HG02981 (cell line): ENCODE measurements around the gene POLR2E.
A peak's percentile ranks its signal among the peaks of the same experiment; 100 is the strongest.
"Not testable (repeated sequence)": the region's sequence is repeated elsewhere in the genome, so short reads cannot be mapped to it uniquely, and the experiment has no call there.

Experiments used
- ATAC-seq: cut with Tn5 transposase; IDR thresholded peaks from one replicate; pipeline ENCODE4 v1.9.1; 2021; ENCODE audit warnings: mild to moderate bottlenecking, moderate library complexity; ENCODE audit not compliant: unreplicated experiment

POLR2E gene

GRCh38 chr19:1094978-1095701, at the start of gene POLR2E:
TSS of gene POLR2E (minus strand) at chr19:1095375. CDS start at chr19:1095315, 60 bp downstream.
- peak; percentile 88 for ATAC-seq

GRCh38 chr19:1144741-1145140, 49.6 kb upstream of the POLR2E start:
- no peak for ATAC-seq

GRCh38 chr19:1143828-1144399, 48.7 kb upstream of the POLR2E start:
- ATAC-seq = no peak

- ATAC-seq = no peak
These were observed 46.8 kb upstream of the POLR2E start for GRCh38 chr19:1141944-1142343.

DNA sequence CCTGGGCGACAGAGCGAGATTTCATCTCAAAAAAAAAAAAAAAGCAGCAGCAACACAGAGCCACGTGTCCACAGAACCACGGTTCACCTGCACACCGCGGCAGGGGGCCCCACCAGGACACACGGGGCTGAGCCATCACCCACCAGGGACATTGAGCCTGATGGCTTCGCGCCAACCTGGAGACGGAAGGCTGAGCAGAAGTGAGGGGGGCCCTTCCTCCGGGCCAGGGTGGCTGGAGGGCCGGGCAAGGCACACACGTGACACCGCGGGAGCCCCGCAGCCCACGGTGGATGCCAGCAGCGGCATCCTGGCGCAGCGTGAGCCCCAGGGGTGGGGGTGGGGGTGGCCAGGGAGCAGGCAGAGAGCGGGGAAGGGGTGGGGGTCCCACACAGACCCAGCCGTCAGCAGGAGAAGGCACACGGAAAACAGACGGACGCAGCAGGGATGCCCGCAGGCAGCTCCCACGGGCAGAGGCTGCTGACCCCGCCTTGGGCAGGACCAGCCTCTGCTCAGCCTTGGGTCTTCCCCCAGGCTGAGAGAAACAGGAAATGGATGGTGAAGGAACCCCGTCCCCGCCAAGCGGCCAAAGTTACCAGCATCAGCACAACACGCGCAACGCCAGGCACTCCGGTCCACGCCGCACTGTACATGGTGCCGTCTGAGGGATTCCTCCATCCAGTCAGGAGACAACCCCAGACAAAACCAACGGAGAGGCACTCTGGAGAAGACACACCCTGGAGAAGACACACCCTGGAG, 45.3 kb upstream of the POLR2E start:
- ATAC-seq = no peak

GRCh38 chr19:1139126-1139525, 44.0 kb upstream of the POLR2E start:
- no peak for ATAC-seq

DNA sequence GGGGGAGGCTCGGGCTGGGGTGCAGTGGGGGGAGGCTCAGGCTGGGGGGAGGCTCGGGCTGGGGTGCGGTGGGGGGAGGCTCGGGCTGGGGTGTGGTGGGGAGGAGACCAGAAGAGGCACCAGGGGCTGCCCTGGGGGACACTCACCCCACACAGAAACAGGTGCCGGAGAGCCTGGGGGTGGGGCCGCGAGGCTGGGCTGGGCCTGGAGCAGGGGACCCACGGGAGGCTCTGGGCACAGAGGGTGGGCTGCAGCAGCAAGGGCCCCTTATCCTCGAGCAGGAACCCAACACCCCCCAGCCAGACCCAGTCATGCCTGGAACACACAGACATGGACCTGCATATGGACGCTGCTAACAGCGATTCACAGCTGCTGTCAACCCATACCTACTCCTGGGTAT, 42.9 kb upstream of the POLR2E start:
- ATAC-seq = no peak

DNA sequence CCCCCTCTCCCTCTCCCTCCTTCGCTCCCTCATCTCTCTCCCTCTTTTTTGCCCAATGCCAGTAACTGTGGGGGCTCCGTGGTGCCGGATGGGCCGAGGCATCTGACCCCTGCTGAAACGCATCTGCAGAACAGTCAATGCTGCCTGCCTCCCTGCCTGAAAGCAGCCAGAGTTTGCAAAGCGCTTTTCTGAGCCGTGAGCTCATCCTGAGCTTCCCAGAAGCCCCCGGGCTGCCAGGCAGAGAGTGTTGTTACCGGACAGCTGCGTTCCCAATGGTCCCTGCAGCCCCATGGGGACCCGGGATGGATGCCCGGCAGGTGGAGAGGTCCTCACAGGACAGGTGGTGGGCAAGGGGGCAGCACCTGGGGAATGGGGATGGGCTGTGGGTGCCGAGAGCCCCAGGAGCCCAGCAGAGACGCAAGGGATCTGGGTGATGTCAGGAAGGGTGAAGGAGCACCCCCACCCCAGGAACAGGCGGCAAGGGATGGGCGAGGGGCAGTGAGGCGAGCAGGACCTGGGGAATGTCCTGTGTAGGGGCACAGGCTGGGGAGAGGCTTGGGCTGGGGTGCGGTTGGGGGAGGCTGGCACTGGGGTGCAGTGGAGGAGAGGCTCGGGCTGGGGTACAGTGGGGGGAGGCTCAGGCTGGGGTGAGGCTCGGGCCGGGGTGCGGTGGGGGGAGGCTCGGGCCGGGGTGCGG, 41.6 kb upstream of the POLR2E start:
- no peak for ATAC-seq

GRCh38 chr19:1136201-1136600, 41.0 kb upstream of the POLR2E start:
- ATAC-seq = no peak

DNA sequence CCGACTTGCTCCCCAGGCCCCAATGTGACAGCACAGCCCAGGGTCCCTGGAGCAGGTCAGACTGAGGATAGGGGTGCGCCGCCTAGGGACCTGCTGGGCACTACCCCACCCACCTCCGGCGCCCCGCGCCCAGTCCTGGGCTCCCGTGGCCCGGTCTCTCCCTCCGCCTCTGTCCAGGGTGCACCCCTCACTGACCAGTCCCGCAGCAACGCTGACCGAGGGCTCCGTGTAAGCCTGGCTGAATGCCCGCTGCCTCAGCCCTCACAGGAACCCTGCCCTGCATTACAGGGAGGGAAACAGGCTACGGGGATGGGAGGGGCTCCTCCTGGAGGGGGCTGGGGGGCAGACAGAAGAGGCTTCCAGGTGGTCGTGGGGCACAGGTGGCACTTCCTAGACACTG, 40.3 kb upstream of the POLR2E start:
- no peak for ATAC-seq

DNA sequence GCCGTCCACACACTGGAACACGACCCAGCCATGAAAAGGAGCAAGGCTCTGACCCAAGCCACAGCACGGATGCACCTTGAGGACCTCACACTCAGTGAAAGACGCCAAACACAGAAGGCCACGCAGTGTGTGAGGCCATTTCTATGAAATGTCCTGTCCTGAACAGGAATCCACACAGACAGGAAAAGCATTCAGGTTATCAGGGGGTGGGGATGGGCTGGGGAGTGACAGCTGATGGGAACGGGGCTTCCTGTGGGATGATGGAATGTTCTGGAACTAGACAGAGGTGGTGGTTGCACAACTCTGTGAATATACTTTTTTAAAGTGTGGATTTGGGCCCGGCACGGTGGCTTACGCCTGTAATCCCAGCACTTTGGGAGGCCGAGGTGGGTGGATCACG, 39.3 kb upstream of the POLR2E start:
- no peak for ATAC-seq

DNA sequence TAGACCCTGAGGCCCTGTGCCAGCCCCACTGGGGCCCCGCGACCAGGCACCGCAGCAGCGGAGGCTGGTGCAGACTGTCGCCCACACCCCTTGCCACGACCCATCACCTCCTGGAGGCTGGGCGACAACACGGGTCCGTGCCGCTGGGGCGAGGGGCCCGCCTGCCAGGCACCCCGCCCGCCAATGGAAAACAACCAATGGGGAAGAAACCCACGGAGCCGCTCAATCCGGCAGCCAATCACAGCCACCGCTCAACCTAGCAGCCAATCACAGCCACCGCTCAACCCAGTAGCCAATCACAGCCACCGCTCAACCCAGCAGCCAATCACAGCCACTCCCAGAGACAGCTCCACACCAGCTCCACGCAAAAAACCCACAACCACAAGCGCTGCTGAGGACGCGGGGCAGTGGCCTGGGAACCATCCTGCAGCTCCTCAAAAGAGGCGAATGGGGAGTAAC, 38.3 kb upstream of the POLR2E start:
- ATAC-seq = no peak

GRCh38 chr19:1132552-1133383, 37.6 kb upstream of the POLR2E start:
- peak; percentile 3 for ATAC-seq

DNA sequence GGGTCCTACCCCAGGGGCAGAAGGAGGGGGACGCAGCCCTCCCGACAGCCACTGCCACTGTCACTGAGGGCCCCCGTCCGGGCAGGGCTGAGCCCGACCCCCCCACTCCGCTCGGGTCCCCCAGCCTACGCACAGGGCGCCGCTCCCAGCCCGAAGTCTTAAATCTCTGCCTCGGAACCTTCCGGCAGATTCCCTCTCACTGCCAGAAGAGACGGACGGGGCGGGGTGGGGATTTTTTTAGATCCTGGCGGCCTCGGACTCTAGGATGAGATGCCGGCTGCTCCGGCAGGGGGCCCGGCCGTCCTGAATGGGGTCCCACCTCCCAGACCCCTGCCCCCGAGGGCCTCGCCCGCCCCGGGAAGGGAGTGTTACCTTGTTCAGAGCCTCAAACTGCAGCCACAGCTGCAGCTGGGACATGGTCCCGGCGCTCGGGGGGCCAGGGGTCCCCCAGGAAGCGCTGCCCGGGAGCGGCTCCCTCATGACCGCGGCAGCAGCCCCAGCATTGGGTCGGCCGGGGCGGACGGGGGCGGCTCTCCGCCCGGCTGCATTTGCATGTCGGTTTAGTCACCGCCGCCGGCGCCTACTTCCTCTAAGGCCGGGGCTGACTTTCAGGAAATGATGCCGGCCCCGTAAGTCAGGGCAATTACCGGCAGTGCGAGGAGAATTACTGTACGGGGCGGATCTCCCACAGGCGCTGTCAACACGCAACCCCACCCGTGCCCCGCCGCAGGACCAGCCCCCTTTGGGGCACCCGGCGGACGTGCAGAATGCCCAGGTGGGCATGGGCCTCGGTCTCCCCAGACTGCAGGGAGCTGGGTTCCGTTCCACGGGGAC, 36.8 kb upstream of the POLR2E start:
- peak; percentile 53 for ATAC-seq

GRCh38 chr19:1130771-1131717, 35.9 kb upstream of the POLR2E start:
- no peak for ATAC-seq

GRCh38 chr19:1129535-1129934, 34.4 kb upstream of the POLR2E start:
- ATAC-seq = no peak

GRCh38 chr19:1129084-1129483, 33.9 kb upstream of the POLR2E start:
- not testable (repeated sequence) for ATAC-seq

GRCh38 chr19:1128106-1128505, 32.9 kb upstream of the POLR2E start:
- no peak for ATAC-seq
